A204.1 (cell line): ENCODE measurements around the gene ASTN2.

Experiments used
- FAIRE-seq: peaks from 2 replicates; lab custom pipeline; 2012; peaks lifted over from hg19 to GRCh38; lab: Jason Lieb, UNC

Gene ASTN2, protein sequence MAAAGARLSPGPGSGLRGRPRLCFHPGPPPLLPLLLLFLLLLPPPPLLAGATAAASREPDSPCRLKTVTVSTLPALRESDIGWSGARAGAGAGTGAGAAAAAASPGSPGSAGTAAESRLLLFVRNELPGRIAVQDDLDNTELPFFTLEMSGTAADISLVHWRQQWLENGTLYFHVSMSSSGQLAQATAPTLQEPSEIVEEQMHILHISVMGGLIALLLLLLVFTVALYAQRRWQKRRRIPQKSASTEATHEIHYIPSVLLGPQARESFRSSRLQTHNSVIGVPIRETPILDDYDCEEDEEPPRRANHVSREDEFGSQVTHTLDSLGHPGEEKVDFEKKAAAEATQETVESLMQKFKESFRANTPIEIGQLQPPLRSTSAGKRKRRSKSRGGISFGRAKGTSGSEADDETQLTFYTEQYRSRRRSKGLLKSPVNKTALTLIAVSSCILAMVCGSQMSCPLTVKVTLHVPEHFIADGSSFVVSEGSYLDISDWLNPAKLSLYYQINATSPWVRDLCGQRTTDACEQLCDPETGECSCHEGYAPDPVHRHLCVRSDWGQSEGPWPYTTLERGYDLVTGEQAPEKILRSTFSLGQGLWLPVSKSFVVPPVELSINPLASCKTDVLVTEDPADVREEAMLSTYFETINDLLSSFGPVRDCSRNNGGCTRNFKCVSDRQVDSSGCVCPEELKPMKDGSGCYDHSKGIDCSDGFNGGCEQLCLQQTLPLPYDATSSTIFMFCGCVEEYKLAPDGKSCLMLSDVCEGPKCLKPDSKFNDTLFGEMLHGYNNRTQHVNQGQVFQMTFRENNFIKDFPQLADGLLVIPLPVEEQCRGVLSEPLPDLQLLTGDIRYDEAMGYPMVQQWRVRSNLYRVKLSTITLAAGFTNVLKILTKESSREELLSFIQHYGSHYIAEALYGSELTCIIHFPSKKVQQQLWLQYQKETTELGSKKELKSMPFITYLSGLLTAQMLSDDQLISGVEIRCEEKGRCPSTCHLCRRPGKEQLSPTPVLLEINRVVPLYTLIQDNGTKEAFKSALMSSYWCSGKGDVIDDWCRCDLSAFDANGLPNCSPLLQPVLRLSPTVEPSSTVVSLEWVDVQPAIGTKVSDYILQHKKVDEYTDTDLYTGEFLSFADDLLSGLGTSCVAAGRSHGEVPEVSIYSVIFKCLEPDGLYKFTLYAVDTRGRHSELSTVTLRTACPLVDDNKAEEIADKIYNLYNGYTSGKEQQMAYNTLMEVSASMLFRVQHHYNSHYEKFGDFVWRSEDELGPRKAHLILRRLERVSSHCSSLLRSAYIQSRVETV (N-terminal part only)

DNA sequence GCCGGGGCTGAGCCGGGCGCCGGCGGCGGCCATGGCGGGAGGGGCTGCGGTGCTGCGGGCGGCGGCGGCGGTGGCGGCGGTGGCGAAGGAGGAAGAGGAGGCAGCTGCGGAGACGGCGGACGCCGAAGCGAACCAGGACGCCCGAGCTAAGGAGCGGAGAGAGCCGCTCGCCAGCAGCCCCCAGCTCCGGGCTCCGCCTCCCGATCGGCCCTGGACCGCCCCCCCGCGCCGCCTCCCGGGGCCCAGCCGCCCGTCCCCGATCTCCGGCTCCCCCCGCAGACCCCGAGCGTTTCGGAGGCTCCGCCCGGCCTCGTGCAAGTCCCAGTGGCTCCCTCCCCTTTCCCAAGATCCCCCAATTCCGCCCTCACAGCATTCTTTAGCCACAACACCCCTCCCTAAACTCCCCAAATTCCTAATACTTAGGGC, at the start of gene ASTN2:
Gene ASTN2, minus strand, starts transcription at position 152 of the 426 bp plus-strand sequence. Its CDS starts 119 bp downstream, at position 33.
- no peak for FAIRE-seq

DNA sequence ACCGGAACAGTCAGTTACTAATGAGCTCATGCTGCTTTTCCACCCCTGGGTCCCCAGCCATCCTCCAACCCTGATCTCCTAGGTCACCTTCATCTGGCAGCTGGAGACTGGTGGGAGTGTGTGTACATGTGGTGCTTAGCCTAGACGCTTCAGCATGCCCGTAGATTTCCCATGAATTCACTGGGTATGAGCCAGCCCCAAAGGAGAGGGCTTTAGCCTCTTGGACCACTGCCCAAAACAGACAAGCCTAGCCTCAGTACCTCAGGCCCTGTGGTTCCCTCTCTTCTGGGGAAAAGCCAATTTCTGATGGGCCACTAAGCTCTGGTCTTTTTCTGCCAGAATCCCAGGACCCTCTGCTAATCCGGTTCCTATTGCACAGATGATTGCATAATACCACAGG, 48.0 kb upstream of the ASTN2 start:
- no peak for FAIRE-seq

DNA sequence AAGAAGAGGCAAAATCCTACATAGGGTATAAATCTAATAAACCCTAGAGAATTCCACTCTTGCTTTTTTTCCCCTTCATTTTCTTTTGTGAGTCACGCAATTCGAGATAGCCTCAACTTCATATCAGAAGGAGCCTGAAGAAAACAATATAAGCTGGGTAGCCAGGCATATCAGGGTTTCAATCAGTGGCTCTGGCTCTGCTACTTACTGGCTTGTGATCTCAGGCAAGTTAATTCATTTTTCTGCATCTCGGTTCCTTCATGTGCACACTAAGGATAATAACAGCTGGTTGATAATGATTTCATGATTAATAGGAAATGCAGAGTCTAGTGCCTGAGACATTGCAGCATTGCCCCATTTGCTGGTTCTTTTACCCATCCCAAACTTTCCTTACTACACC, 46.5 kb upstream of the ASTN2 start:
- no peak for FAIRE-seq

DNA sequence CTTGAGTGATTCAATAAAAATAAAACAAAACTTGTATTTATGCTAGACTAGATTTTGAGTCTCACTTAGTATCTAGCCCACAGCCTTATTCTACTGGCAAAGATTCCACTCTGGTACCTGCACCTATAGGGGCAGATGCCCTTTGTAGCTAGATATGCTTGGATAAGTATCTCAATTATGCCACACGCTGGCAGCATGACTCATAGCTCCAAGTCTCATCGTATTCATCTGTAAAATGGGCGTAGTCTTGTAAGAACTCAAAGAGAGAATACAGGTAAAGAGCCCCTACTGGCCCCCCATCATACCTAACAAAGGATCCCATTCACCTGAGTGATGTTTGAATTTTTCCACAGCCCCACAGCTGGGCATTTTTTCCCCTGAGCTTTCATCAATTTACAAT, 45.9 kb upstream of the ASTN2 start:
- no peak for FAIRE-seq

DNA sequence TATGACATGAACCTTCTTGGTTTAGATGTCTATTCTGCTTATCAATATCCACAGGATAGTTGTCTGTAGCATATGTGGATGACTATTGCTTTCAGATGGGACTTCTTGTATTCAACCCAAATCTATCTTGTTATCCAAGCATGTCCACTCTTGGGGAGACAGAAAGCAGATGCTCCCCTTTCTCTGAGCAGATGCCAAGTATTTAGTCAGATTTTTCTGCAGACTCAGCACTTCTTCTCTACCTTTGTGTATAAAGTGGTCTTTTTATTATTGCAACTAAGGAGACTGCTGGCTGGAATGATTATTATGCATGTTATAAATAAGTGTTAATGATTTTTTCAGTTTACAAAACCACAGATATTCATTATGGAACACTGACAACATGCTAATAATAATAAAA, 45.1 kb upstream of the ASTN2 start:
- FAIRE-seq, result no peak

DNA sequence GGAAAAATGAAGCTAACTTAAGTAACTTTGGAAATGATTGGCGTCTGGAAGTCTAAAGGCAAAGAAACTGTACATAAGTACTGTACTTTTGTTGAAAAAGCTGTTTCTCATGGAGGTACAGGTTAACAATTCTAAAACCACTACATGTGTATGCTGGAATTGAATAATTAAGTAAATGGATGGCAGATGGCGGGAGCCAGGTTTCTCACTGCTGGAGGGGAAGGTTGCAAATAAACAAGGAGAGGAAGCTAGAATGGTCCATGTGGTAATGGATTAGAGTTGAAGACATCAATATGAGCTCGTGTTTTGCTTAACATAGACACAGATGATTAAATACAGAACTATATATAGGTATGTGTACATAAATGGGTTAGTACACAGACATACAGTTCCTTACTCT, 43.2 kb upstream of the ASTN2 start:
- FAIRE-seq, result no peak

DNA sequence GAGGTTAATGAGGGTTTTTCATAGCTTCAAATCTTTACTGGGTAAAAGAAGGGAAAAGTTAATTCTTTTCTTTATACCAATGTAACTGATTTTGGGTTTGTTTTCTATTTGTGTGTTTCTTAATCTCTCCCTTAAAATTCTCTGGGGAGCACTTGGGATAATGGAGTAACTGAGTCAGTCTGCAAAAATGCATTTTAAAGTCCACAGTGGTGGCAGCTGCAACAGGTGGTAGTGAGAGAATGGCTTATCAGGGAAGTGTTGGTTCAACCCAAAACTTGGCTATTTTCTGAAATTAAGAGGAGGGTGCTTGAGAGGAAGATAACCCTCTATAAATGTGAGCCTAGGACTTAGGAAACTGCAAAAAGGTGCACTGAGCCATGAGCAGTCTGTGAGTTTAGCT, 39.9 kb upstream of the ASTN2 start:
- FAIRE-seq, result no peak

DNA sequence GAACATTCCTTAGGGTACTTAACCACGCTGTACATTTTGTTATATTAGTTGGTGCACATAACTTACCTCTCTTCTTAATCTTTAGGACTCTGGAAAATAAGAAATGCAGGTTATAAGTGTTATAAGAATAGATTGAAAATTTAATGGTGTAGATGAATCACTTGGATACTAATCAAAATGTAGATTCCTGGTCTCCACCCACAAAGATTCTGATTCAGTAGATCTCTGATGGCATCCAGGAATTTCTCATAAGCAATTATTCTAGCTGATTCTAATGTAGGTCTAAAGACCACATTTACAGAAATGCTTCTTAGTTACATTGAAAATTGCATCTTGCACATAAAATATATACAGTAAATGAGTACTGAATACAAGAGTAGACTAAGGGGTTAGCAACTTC, 38.9 kb upstream of the ASTN2 start:
- no peak for FAIRE-seq

DNA sequence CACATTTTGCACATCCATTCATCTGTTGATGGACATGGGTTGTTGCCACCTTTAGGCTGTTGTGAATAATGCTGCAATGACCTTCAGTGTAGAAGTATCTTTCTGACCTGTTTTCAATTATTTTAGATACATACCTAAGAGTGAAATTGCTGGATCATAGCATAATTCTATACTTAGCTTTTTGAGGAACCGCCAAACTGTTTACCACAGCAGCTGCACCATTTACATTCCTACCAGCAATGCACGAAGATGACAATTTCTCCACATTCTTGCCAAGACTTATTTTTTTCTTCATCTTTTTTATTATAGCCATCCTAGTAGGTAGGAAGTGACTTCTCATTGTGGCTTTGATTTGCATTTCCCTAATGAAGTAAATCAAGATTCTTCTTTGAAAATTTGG, 36.5 kb upstream of the ASTN2 start:
- FAIRE-seq, result no peak

DNA sequence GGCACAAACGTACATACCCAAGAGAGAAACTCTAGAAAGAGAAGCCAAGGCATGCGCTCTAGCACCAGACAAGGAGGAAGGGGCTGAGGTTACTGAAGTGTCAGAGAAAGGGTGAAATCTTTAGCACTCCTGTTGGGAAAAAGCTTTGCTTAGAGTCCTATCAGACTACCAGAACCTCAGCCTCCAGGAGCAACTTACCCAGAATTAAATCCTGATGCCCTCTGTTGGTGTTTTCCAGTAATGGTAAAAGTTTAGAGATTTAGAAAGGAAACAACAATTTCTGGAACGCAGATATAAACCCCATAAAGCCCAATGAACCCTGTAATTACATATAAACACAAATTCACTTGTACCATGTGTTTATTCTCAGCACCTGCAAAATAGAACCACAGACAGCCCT, 33.2 kb upstream of the ASTN2 start:
- no peak for FAIRE-seq

DNA sequence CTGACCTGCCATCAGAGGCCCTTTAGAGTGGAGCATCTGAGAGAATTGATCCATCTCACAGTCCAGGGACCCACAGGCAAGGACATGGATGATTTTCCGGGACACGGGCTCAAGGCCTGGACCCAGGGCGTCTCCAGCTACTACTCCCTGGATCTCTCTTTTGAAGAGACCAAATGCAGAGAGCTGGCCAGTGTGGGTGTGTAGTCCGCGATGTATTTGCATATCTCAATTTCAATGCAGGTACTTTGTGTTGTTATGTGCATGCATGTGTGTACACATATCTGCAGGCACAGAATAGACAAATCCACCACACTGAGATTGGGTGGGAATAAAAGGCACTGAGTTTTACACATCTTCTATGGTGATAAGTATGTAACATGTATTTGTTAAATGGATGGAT, 30.8 kb upstream of the ASTN2 start:
- FAIRE-seq, result no peak

DNA sequence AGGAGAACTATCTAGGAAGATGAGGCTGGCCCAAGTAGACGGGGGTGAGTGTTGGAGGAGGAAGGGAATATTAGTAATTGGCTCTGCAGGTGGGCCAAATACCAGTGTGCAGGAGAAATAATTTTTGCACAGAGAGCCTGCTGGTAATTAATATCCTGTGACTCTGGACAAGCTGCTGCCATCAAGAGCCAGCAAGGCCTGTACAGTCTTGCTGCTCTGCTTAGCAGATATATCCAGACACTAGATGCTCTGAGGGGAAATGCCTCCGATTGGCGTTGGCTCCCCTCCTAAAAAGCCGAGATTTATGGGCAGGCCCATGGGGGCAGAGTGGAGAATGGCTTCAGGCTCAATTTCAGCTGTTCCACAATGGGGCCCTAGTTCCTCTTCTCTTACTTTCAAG, 29.6 kb upstream of the ASTN2 start:
- no peak for FAIRE-seq

DNA sequence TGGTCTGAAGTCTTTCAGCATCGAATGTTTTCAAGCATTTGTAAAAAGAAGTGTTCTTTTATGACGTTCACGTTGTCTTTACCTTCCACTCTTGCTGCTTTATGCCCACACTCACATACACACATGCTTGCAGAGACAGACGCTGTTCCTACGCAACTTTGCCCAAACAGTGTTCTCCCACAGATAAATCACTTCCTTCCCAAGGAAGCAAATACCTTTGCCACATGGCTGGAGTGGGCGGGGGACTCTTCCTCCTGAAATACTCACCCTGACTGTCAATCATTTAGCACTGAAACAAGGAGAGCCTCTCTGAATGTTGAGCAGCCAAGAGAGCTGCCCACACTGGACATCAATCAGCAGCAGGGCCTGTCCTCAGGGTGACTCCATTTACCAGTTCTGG, 22.4 kb upstream of the ASTN2 start:
- FAIRE-seq, result no peak

DNA sequence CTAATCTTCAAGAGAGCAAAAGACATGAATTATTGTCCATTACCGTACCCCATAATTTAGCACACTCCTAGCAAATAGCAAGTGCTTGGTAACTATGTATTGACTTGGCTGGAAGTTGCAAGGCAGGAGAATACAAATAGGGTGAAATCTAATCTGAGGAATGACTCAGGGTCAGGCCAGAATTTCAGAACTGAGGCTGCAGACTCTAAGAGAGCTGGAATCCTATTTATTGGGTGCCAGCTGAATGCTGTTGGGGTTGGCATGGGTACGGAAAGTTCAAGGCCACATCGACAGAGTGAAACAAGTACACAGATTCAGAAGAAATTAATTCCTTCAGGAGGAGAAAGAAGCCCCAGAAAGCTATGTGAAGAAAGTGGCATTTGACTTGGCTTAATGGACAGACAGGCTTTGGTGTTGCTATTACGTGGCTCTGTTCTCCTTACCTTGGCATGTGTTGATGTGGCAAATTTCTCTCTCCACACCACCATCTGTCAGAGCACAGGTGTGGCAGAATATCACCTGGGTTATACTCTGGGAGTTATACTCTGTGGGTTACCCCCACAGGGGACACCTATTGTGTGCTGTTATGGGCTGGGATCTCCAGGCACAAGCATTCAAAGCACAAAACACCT, 20.9 kb upstream of the ASTN2 start:
- no peak for FAIRE-seq

DNA sequence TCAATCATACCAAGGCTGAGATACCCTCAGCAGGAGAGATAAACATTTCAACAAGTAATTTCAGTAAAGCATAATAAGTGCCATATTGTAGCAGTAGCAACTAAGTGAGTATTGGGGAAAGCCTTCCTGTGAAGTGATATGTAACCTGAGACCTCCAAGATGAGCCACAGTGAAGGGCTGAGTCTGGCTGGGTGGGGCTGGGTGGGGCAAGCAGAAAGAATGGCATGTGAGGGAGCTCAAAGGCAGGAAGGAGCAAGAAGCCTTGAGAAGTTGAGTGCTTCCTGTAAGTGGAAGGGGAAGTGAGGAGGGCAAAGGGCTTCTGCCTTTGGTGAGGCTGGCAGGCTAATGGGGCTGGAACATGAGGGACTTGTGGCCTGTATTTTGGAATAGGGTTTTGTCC, 19.7 kb upstream of the ASTN2 start:
- FAIRE-seq, result no peak

DNA sequence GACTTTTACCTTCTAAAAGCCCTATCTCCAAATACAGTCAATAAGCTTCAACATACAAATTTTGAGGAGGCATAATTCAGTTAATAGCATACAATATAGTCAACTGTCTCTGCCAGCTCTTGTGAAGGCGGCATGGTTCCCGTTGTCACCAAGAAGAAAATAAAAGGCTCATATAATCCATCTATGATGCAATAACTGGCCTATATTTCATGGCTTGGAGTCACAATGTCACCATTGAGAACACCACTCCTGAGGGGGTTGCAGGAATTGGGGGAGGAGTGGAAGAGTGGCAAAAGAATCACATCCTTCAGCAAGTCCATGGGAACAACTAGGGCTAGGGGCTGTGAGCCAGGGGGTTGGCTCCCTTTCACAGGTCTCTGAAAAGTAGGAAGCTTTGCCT, 16.0 kb upstream of the ASTN2 start:
- FAIRE-seq, result no peak

DNA sequence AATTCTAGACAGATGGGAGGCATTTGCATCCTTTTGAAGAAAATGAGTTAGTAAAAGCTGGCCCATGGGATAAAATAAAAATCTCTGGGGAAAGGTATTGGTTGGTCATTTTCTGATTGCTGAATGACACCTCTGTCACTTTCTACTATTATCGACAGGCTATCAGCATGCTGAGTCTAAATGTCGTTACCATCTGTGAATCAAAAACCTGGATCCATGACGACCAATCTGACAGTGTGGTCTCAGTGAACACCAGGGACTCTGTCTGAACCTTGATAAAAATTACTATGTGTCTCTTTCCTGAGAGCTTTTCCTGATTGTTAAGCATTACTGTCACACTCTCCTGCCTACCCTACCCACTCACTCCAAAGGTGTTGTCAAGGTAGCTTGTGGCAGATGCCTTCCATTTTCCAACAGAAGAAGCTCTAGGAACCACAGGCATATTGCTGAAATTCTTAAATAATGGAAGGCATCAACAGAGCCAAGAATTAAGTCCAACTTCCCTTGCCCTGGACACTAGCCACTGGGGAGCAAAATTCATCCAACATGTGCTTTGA, 12.6 kb upstream of the ASTN2 start:
- FAIRE-seq, result no peak

DNA sequence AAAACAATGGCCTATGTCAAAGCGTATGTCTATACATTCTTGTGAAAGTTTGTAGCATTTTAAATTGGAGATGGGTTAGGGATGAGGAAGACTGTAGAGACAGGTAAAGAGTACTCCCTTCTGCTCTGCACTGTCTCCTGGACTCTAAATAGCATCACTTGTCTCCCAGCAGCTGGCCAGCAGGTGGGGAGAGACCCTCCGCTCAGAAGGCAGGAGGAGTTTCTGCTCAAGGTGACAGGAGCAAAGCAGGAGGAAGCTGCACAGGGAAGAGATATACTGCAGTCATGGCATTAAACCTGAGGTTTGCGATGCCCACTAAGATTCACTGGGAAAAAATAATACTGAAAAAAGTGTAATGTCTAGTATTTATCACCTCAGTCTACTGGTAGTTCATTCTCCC, 10.7 kb upstream of the ASTN2 start:
- no peak for FAIRE-seq

DNA sequence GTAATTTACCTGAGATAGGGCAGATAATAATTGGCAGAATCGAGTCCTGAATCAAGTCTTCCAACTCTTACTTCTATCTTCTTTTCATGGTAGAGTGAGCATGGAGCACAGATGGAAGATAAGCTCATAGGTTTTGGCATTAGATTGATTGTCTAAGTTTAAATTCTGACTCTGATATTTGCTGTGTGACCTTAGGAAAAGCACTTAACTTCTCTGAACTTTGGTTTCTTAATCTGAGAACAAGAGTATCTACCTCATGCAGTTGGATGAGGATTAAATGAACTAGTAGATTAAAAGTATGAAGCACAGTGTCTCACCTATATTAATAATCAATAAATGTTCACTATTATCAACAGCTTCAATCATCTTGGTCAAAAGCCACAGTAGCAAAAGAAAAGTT, 9.4 kb upstream of the ASTN2 start:
- no peak for FAIRE-seq

DNA sequence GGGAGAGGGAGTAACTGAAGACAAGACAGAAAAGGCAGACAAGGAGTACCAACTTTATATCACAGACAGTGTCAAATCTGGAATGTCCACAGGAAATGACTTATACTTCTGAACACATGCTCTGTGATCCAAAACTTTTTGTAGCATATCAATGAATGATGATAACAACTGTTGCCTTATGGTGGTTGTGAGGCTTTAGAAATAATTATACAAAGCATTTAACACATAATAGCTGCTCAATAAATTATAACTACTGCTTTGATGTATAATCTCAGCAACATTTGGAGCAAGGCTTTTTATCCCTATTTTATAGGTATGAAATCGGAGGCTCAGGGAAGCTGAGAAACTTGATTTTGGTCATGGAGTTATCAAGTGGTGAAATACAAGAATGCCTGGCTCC, 3.3 kb upstream of the ASTN2 start:
- FAIRE-seq, result no peak

DNA sequence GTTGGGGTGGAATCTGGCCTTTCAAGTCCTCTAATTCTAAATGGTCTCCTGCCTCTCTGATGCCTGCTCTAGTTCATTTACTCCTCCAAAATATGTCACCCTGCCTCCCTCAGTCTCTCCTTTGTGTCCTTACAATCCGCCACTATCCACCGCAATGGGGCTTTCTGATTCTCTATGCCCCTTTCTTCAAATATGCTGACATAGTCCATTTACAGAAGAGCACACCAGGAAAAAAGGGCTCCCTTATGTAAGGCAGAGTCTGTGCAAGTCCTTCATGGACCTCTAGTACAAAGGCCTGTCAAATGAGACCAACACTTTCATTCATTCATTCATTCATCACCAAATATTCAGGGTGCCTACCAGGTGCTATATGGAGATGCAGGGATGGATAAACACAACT, 2.0 kb upstream of the ASTN2 start:
- no peak for FAIRE-seq

DNA sequence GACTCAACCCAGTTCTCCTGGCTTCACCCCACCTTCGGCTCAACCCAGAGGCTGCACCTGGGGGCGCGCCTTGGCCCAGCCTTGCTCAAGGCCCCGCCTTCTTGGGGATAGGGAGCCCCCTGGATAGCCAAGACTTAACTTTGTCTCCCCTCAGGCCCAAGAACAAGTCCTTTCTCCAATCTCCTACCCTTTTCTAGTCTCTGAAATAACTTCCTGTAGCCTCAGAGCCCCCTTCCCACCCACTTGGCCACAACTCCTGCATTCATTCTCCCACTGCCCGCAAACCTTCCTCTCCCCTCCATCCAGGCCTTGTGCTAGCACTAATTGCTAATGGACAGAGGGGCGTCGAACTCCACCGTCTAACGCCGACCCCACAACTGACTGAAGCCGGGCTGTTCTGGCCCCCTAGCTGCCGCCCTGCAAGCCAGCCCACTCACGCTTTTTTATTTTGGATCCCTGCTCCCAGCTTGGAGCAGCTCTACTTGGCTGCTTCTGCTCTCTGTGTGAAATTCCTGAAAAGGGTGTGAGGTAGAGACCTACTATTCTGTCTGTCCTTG, 579 bp upstream of the ASTN2 start:
- no peak for FAIRE-seq
